Epithelial cell of alveolus of lung (primary cell): ENCODE results near the gene CACNA1F. TPM values are rescaled to one million over a fixed set of nuclear protein-coding genes. Genes with fewer than 3 reads are reported as not detected.

Experiments used
- total RNA-seq: library from RNA; depleted of rRNA; stranded (reverse); fragments of >200 nt; gene quantifications from 2 replicates; pipeline ENCODE4 v1.2.1, GENCODE V29; 2015

Gene CACNA1F
- not detected in 2 replicates for total RNA-seq

GRCh38 chrX:49233176-49233575 lies at the start of gene CACNA1F:
Gene CACNA1F, minus strand, starts transcription at chrX:49233340. Its CDS starts 31 bp downstream, at chrX:49233309.

DNA sequence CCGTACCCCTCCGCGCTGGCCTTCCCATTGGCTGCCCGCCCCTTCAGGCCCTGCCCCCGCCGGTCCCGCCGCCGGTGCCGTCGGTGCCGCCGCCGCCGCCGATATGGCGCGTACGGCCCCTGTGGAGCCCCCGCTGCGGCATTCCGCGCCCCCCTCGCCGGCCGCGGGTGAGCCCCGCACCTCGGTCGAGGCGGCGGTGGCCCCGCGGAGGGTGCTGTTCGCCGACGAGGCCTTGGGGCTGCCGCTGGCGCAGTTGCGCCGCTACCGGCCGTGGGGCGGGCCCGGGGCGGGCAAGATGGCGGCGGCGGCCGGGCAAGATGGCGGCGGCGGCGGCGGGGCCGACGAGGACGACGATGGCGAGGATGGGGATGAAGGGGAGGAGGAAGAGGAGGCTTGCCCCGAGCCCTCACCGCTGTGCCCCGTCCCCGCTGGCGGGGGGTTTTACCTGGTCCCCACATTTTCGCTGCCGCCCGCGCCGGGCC lies 36.7 kb upstream of the CACNA1F start, which contains the start of gene PPP1R3F:
Gene PPP1R3F (plus strand): TSS at position 27 of the 482 bp plus-strand sequence. CDS start 77 bp downstream, at position 104.

GRCh38 chrX:49264460-49264859 lies 31.3 kb upstream of the CACNA1F start, which contains the start of gene FOXP3:
Gene FOXP3, minus strand, starts transcription at chrX:49264710. Its CDS starts 6,205 bp downstream, at chrX:49258505.

DNA sequence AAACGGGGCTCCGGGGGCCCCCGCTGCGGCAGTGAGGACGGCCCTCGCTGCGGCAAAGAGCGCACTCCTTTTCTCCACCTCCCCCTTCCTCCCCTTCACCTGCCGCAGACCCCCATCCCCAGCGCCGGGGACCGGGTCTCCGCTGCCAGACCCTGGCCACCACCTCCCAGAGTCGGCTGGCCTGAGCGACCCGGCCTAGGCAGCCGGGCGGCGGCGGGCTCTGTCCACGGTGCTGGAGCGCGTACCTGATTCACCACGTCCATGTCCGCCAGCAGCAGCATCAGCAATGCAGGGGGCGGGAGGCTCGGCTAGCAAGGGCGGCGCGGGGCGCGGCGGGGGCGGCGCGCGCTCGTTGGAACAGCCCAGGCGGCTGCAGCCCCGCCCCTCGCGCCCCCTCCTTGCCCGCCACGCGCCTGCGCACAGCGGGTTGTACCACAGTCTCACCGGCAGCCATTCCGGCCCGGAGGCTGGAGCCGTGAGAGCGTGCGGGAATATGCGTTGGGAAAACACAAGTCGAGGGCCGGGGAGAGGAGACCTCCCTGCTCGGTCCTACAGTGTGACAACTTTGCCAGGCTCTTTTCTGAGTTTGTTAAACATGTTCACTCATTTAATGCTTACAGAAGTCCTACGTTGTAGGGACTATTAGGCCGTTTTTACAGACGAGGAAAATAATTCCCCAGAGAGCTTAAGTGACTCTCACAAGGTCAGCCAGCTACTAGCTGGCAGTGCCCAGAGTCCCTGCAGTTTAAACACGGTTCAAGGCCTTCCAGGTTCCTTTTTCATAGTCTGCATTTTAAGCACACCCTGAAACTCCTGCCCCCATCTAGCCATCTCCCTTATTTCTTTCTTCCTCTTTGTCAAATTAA lies 33.0 kb downstream of the CACNA1F start, which contains the start of gene SYP:
Gene SYP (minus strand): TSS at position 288 of the 866 bp plus-strand sequence. CDS start 7 bp downstream, at position 281.

GRCh38 chrX:49186125-49187027 lies 46.8 kb downstream of the CACNA1F start, which contains the start of gene PRICKLE3:
Gene PRICKLE3, minus strand, starts transcription at chrX:49186373. Its CDS starts 76 bp downstream, at chrX:49186297.

DNA sequence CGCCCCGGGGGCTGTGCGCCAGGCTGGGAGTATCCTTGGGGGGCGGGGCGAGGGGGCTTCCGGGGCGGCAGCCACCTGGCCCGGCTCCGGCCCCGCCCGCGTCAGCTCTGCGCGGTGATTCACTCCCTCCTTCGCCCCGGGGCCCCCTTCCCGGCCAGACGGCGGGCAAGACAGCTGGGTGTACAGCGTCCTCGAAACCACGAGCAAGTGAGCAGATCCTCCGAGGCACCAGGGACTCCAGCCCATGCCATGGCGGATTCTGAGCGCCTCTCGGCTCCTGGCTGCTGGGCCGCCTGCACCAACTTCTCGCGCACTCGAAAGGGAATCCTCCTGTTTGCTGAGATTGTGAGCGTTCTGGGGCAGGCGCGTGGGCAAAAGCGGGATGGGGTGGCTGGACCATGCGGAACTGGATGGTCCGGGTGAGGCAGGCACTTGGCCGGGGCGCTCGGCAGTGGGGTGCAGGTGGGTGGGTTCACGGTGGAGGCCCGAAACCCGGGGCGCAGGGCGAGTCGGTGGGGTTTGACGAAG lies 61.3 kb downstream of the CACNA1F start, which contains the start of gene PLP2:
Gene PLP2 (plus strand): TSS at position 147 of the 528 bp plus-strand sequence. CDS start 103 bp downstream, at position 250.

DNA sequence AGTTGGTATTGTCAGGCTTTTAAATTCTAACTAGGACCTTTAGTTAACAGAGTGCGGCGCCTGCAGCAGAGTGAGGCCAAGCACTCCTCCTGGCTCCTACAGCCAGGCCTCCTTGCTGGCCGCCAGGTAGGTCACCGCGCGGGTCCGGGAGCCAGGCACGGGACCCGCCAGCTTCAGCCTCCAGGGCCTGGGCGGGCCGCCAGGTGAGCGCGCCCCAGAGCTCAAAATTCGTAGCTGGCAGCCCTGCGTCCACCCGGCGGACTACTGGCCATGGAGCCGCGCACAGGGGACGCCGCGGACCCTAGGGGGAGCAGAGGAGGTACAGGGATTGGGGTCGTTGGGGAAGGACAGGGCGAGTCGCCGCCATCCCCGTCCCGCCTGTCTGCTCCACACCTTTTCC lies 70.5 kb downstream of the CACNA1F start, which contains the start of gene MAGIX:
Gene MAGIX (plus strand): TSS at position 139 of the 400 bp plus-strand sequence. CDS start 132 bp downstream, at position 271.

Other genes starting within 250 kb of the CACNA1F start
- 14.3 and 14.9 TPM in 2 replicates for gene GRIPAP1, start 231.1 kb downstream of the CACNA1F start, total RNA-seq
- gene TFE3, start 190.0 kb downstream of the CACNA1F start, total RNA-seq: 57.7 and 85.8 TPM in 2 replicates
- gene CCDC120, start 174.3 kb downstream of the CACNA1F start, total RNA-seq: 1.4 and 4.0 TPM in 2 replicates
- 27.6 and 31.5 TPM in 2 replicates for gene PRAF2, start 159.3 kb downstream of the CACNA1F start, total RNA-seq
- 58.1 and 64.8 TPM in 2 replicates for gene WDR45, start 153.5 kb downstream of the CACNA1F start, total RNA-seq
- gene GPKOW, start 109.6 kb downstream of the CACNA1F start, total RNA-seq: 23.1 and 25.0 TPM in 2 replicates
- gene MAGIX, start 70.6 kb downstream of the CACNA1F start, total RNA-seq: 0.40 and 3.4 TPM in 2 replicates
- gene PLP2, start 61.4 kb downstream of the CACNA1F start, total RNA-seq: 59.4 and 80.9 TPM in 2 replicates
- 9.4 and 20.1 TPM in 2 replicates for gene PRICKLE3, start 47.0 kb downstream of the CACNA1F start, total RNA-seq
- gene SYP, start 33.1 kb downstream of the CACNA1F start, total RNA-seq: 0.13 TPM in 1 of 2 replicates, not detected in the other
- 13.0 and 17.3 TPM in 2 replicates for gene CCDC22, start 2.1 kb upstream of the CACNA1F start, total RNA-seq
- 0.39 TPM in 1 of 2 replicates, not detected in the other for gene FOXP3, start 31.4 kb upstream of the CACNA1F start, total RNA-seq
- gene PPP1R3F, start 36.5 kb upstream of the CACNA1F start, total RNA-seq: 1.9 and 2.5 TPM in 2 replicates
- not detected in 2 replicates for gene GAGE10, start 70.3 kb upstream of the CACNA1F start, total RNA-seq
- not detected in 2 replicates for gene GAGE12J, start 88.7 kb upstream of the CACNA1F start, total RNA-seq
- not detected in 2 replicates for gene GAGE13, start 98.2 kb upstream of the CACNA1F start, total RNA-seq